Medulla oblongata (tissue), 1 donor: Measurements from ENCODE around the gene MAD2L1.
"Not testable (repeated sequence)": the region's sequence is repeated elsewhere in the genome, so short reads cannot be mapped to it uniquely, and the experiment has no call there.

Experiments
- DNase-seq: peaks from one replicate; pipeline ENCODE4 v3.0.0-alpha.2; 2015; ENCODE audit errors: extremely low spot score

MAD2L1 gene

GRCh38 chr4:120066517-120067340 is at the start of gene MAD2L1:
Gene MAD2L1 (minus strand): TSS chr4:120066848. CDS start chr4:120066734, 114 bp downstream.
- peak; percentile 99 for DNase-seq

- no peak for DNase-seq
These were observed 45.1 kb upstream of the MAD2L1 start for GRCh38 chr4:120111745-120112144.

GRCh38 chr4:120109406-120109805 is 42.8 kb upstream of the MAD2L1 start:
- no peak for DNase-seq

- no peak for DNase-seq
These were observed 38.8 kb upstream of the MAD2L1 start for GRCh38 chr4:120105472-120105871.

- no peak for DNase-seq
These were observed 30.1 kb upstream of the MAD2L1 start for GRCh38 chr4:120096508-120097297.

- no peak for DNase-seq
These were observed 21.9 kb upstream of the MAD2L1 start for GRCh38 chr4:120088507-120088906.

- DNase-seq = not testable (repeated sequence)
These were observed 21.4 kb upstream of the MAD2L1 start for GRCh38 chr4:120088066-120088465.

GRCh38 chr4:120085705-120086104 is 19.1 kb upstream of the MAD2L1 start:
- DNase-seq = no peak

GRCh38 chr4:120084327-120084726 is 17.7 kb upstream of the MAD2L1 start:
- DNase-seq = no peak

GRCh38 chr4:120083152-120083551 is 16.5 kb upstream of the MAD2L1 start:
- no peak for DNase-seq

GRCh38 chr4:120082251-120082650 is 15.6 kb upstream of the MAD2L1 start:
- DNase-seq = no peak

GRCh38 chr4:120081726-120082125 is 15.1 kb upstream of the MAD2L1 start:
- no peak for DNase-seq

- no peak for DNase-seq
These were observed 13.9 kb upstream of the MAD2L1 start for GRCh38 chr4:120080533-120080932.

GRCh38 chr4:120079839-120080520 is 13.3 kb upstream of the MAD2L1 start:
- DNase-seq = no peak

- no peak for DNase-seq
These were observed 11.6 kb upstream of the MAD2L1 start for GRCh38 chr4:120078216-120078615.

- DNase-seq = peak; percentile 84
These were observed 4.6 kb upstream of the MAD2L1 start for GRCh38 chr4:120071192-120071795.

GRCh38 chr4:120070196-120070595 is 3.5 kb upstream of the MAD2L1 start:
- DNase-seq = no peak

- DNase-seq = no peak
These were observed 603 bp downstream of the MAD2L1 start for GRCh38 chr4:120065974-120066516.

GRCh38 chr4:120064887-120065286 is 1.8 kb downstream of the MAD2L1 start:
- DNase-seq = no peak

GRCh38 chr4:120063711-120064110 is 2.9 kb downstream of the MAD2L1 start:
- not testable (repeated sequence) for DNase-seq

GRCh38 chr4:120062663-120063195 is 3.9 kb downstream of the MAD2L1 start:
- DNase-seq = no peak
